ENCODE results near the gene EPB41L1.

DNA sequence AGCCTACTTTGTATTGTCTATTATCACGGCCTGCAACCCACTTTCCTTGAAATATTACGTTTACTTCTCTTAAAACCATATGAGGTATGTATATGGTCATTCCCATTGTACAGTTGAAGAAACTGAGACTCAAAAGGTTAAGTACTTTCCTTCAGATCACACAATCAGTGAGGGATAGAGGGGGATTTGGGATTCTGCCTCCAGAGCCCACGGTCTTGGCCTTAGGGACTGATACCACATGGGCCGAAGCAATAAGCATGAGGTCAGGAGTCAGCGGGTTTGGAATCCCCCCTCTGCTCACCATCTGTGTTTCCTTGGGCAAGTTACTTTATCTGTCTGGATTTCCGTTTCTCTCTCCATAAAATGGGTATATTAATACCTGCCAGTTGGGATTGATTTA, 19.4 kb upstream of the EPB41L1 start:
- TF ChIP-seq, protein P1, sequence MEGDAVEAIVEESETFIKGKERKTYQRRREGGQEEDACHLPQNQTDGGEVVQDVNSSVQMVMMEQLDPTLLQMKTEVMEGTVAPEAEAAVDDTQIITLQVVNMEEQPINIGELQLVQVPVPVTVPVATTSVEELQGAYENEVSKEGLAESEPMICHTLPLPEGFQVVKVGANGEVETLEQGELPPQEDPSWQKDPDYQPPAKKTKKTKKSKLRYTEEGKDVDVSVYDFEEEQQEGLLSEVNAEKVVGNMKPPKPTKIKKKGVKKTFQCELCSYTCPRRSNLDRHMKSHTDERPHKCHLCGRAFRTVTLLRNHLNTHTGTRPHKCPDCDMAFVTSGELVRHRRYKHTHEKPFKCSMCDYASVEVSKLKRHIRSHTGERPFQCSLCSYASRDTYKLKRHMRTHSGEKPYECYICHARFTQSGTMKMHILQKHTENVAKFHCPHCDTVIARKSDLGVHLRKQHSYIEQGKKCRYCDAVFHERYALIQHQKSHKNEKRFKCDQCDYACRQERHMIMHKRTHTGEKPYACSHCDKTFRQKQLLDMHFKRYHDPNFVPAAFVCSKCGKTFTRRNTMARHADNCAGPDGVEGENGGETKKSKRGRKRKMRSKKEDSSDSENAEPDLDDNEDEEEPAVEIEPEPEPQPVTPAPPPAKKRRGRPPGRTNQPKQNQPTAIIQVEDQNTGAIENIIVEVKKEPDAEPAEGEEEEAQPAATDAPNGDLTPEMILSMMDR (IDR thresholded peaks at IDR 0.05; ENCODE audit: poor library complexity, severe bottlenecking) = no peak
- TF ChIP-seq EZH2 (IDR thresholded peaks at IDR 0.05; ENCODE audit: borderline replicate concordance, insufficient read depth, low read length, poor library complexity, severe bottlenecking) (no peak), POLR2AphosphoS5 (IDR thresholded peaks at IDR 0.05) (no peak)
